Pancreas (tissue), 10 donors: ENCODE results near the gene RNU5B-1. TPM values are rescaled to one million over a fixed set of nuclear protein-coding genes. Genes with fewer than 3 reads are reported as not detected.

Experiments
- ATAC-seq, 4 donors: fragments of 200-7000 bp; cut with Tn5 transposase; one replicate each; pipeline versions ENCODE4 v1.8.0 to v1.9.1; 2020; ENCODE audit warnings: mild to moderate bottlenecking in 4 of 4, moderate library complexity in 4 of 4
- DNase-seq, 6 donors: peaks; one replicate each; pipeline ENCODE4 v3.0.0-alpha.2; 2020
- FAIRE-seq: peaks from 2 replicates; lab custom pipeline; 2012; peaks lifted over from hg19 to GRCh38; lab: Jason Lieb, UNC
- H3K27ac ChIP-seq, 4 donors: fragments of 200-600 bp; sonication (generic); 1 replicate in 3 of 4; 2 replicates in 1 of 4; pipeline versions ENCODE4 v1.5.0 to v1.8.0; 2020
- H3K27me3 ChIP-seq, 4 donors: fragments of 200-600 bp; one replicate each; pipeline ENCODE4 v1.8.0; 2021
- H3K36me3 ChIP-seq, 3 donors: fragments of 200-600 bp; sonication (generic) in 1 of 3; one replicate each; pipeline versions ENCODE4 v1.5.0 to v1.8.0; 2020 to 2021
- H3K4me1 ChIP-seq, 3 donors: fragments of 200-600 bp; one replicate each; pipeline ENCODE4 v1.8.0; 2021
- H3K4me3 ChIP-seq, 4 donors: fragments of 200-600 bp; sonication (generic) in 2 of 4; one replicate each; pipeline versions ENCODE4 v1.5.0 to v1.8.0; 2020 to 2021
- H3K9me3 ChIP-seq, 4 donors: fragments of 200-600 bp; one replicate each; pipeline ENCODE4 v1.8.0; 2021
- WGBS, 2 donors: extraction: QIAGEN DNeasy Blood & Tissue Kit; methylation state at CpG; one replicate each; pipeline ENCODE4 v1.1.7; 2013; 5-methylcytosine and 5-hydroxymethylcytosine counted together
- intact Hi-C, 3 donors: fragments of 100-400 bp; cut with DNase I; formaldehyde crosslinking; loops; one replicate each; pipeline versions ENCODE4 v1.11.1 to v1.14.2; 2022
- polyA plus RNA-seq, 2 donors: library from polyadenylated mRNA; stranded (reverse); fragments of 200-250 nt; gene quantifications; one replicate each; pipeline ENCODE4 v1.2.3, GENCODE V29; 2013
- total RNA-seq, 6 donors: library from RNA; stranded (reverse); fragmentation: NEBNext Ultra II Directional in 4 of 6; extraction: Animal tissue kit (Norgen Biotek cat#: 25700) in 4 of 6; gene quantifications; one replicate each; pipeline versions ENCODE4 v1.2.1 to v1.2.4, GENCODE V29; 2021 to 2023
- TF ChIP-seq, protein P1 (sequence below), 4 donors: fragments of 200-600 bp; sonication (generic) in 3 of 4; IDR thresholded peaks; one replicate each; pipeline versions ENCODE4 v1.5.0 to v1.8.0; 2021; ENCODE audit warnings: antibody characterized with exemption in 4 of 4
- donor health status: healthy with polysubstance abuse.
- donor health status: DM: no; HTN: no; CAD: no; lungs with moderate emphysema.
- donor health status: DM: no; HTN: no; CAD: no.
- donor health status: control.
- donor health status: control.
- donor health status: Bipolar disorder and iron deficiency.
- donor health status: DM: yes; HTN: yes; CAD: no.
- donor health status: DM: no; HTN: no; CAD: no.
- donor health status: DM: no; HTN: no; CAD: no.
- donor health status: DM: yes; HTN: yes; CAD: no.

Gene RNU5B-1
- total and polyA plus RNA-seq, 8 donors = 10.5 to 21.8 (median 21.6) TPM; not detected in 5

- H3K27ac ChIP-seq = no peak overlapping the region
- WGBS, 2 donors = 43 to 60% methylated on average over 1 of the region's 1 CpG
- H3K36me3 ChIP-seq = no peaks in the 10 kb centered on the region
- FAIRE-seq (no peak), ATAC-seq (no peak), DNase-seq (no peak)
- no peaks in the 10 kb centered on the region for H3K9me3 ChIP-seq
- TF ChIP-seq, protein P1, sequence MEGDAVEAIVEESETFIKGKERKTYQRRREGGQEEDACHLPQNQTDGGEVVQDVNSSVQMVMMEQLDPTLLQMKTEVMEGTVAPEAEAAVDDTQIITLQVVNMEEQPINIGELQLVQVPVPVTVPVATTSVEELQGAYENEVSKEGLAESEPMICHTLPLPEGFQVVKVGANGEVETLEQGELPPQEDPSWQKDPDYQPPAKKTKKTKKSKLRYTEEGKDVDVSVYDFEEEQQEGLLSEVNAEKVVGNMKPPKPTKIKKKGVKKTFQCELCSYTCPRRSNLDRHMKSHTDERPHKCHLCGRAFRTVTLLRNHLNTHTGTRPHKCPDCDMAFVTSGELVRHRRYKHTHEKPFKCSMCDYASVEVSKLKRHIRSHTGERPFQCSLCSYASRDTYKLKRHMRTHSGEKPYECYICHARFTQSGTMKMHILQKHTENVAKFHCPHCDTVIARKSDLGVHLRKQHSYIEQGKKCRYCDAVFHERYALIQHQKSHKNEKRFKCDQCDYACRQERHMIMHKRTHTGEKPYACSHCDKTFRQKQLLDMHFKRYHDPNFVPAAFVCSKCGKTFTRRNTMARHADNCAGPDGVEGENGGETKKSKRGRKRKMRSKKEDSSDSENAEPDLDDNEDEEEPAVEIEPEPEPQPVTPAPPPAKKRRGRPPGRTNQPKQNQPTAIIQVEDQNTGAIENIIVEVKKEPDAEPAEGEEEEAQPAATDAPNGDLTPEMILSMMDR (IDR thresholded peaks at IDR 0.05) = no peak
- no peaks in the 10 kb centered on the region for H3K27me3 ChIP-seq
- intact Hi-C loops = loop anchor here in 1 of 3 donors (10.0 kb wide), 1 partner anchor 222 kb away; no protein-coding TSS in a partner anchor
- H3K4me3 ChIP-seq = no peak overlapping the region
- no peaks in the 10 kb centered on the region for H3K4me1 ChIP-seq
Measured at GRCh38 chr15:65277015-65277414, 27.5 kb upstream of the RNU5B-1 start.

- H3K9me3 ChIP-seq = no peaks in the 10 kb centered on the region
- H3K36me3 ChIP-seq = no peaks in the 10 kb centered on the region
- no peaks in the 10 kb centered on the region for H3K4me1 ChIP-seq
- TF ChIP-seq, protein P1 (IDR thresholded peaks at IDR 0.05) = no peak
- intact Hi-C loops = loop anchor here in 1 of 3 donors (10.0 kb wide), 1 partner anchor 224 kb away; no protein-coding TSS in a partner anchor
- H3K27ac ChIP-seq = no peak overlapping the region
- WGBS, 2 donors = 59 to 67% methylated on average over 1 of the region's 1 CpG
- no peak for DNase-seq
- no peaks in the 10 kb centered on the region for H3K27me3 ChIP-seq
- no peak overlapping the region for H3K4me3 ChIP-seq
- no peak for ATAC-seq
- FAIRE-seq = no peak
Measured at GRCh38 chr15:65278480-65278879, 26.0 kb upstream of the RNU5B-1 start.

GRCh38 chr15:65285291-65286068 is 19.0 kb upstream of the RNU5B-1 start:
- Histone ChIP-seq H3K9me3 (no peaks in the 10 kb centered on the region), H3K27ac (peak overlapping the region; percentile 75 to 92 (median 86)), H3K4me3 (peak overlapping the region; percentile 68 to 92 (median 74)), H3K27me3 (no peaks in the 10 kb centered on the region), H3K4me1 (peaks cover 0 to 13% (median 6%) of the 10 kb centered on the region in 3 donors), H3K36me3 (no peaks in the 10 kb centered on the region)
- intact Hi-C loops = no loop called here
- 66 to 69% methylated on average over 10 of the region's 10 CpGs for WGBS, 2 donors
- no peak for DNase-seq
- FAIRE-seq = no peak
- TF ChIP-seq, protein P1 (IDR thresholded peaks at IDR 0.05) = no peak
- no peak for ATAC-seq

GRCh38 chr15:65286069-65286703 is 18.3 kb upstream of the RNU5B-1 start:
- no peaks in the 10 kb centered on the region for H3K27me3 ChIP-seq
- intact Hi-C loops = no loop called here
- peak; percentile 54 to 67 (median 63) for ATAC-seq

More at GRCh38 chr15:65286069-65286703, 18.3 kb upstream of the RNU5B-1 start:
- no peaks in the 10 kb centered on the region for H3K36me3 ChIP-seq
- no peaks in the 10 kb centered on the region for H3K9me3 ChIP-seq
- peak overlapping the region; percentile 68 to 92 (median 74) for H3K4me3 ChIP-seq
- H3K4me1 ChIP-seq = peaks cover 0 to 13% (median 6%) of the 10 kb centered on the region in 3 donors
- TF ChIP-seq, protein P1 (IDR thresholded peaks at IDR 0.05) = no peak
- H3K27ac ChIP-seq = peak overlapping the region; percentile 75 to 92 (median 86)
- DNase-seq (peak in 2 of 6 donors; percentile 75 to 78), FAIRE-seq (no peak)
- 0 to 1% methylated on average over 43 to 52 of the region's 52 CpGs for WGBS, 2 donors
